Activated naive CD8-positive, alpha-beta T cell treated with anti-CD3 and anti-CD28 coated beads, Interleukin-2, amount 10 ng/mL, durations not matched to agents 7 days and 5 days (primary cell): ENCODE results near the gene PTPRN2. TPM values are rescaled to one million over a fixed set of nuclear protein-coding genes. Genes with fewer than 3 reads are reported as not detected.

Experiments used
- ATAC-seq: fragments of 150-1000 bp; cut with Tn5 transposase; one replicate; pipeline ENCODE4 v1.10.0; 2021; ENCODE audit warnings: low read depth, moderate library complexity
- POLR2A ChIA-PET: fragments of 350-600 bp; sonication (Branson Sonifier 250); formaldehyde crosslinking; loops from one replicate; lab custom pipeline; 2021; ENCODE audit warnings: antibody characterized with exemption; lab: Charles Lee
- DNase-seq: peaks from one replicate; pipeline ENCODE4 v3.0.0; 2021
- H3K27ac Mint-ChIP-seq: one replicate; pipeline ENCODE4 v1.8.0; 2022; ENCODE audit warnings: mild to moderate bottlenecking, mixed read lengths
- H3K27me3 Mint-ChIP-seq: one replicate; pipeline ENCODE4 v1.8.0; 2022; ENCODE audit warnings: mild to moderate bottlenecking, moderate library complexity, mixed read lengths
- H3K36me3 Mint-ChIP-seq: one replicate; pipeline ENCODE4 v1.8.0; 2021; ENCODE audit warnings: mild to moderate bottlenecking, mixed read lengths
- H3K4me1 Mint-ChIP-seq: one replicate; pipeline ENCODE4 v1.8.0; 2021; ENCODE audit warnings: mixed read lengths
- H3K4me3 Mint-ChIP-seq: one replicate; pipeline ENCODE4 v1.8.0; 2022; ENCODE audit warnings: mild to moderate bottlenecking, moderate library complexity, mixed read lengths
- H3K9me3 Mint-ChIP-seq: one replicate; pipeline ENCODE4 v1.8.0; 2021; ENCODE audit warnings: mixed read lengths
- total RNA-seq, 2 experiments: library from RNA; stranded (reverse); gene quantifications; one replicate each; pipeline ENCODE4 v1.2.3, GENCODE V29; 2021

The PTPRN2 gene
- total RNA-seq, 2 experiments from 2014 or later = 4.5 to 4.9 TPM

GRCh38 chr7:158397885-158398284 is 189.7 kb downstream of the PTPRN2 start:
- peaks cover 5% of the 10 kb centered on the region for H3K9me3 Mint-ChIP-seq
- no peaks in the 10 kb centered on the region for H3K36me3 Mint-ChIP-seq
- no peaks in the 10 kb centered on the region for H3K4me1 Mint-ChIP-seq
- ATAC-seq = no peak
- POLR2A ChIA-PET = no interaction called here
- H3K27me3 Mint-ChIP-seq = no peaks in the 10 kb centered on the region
- no peak overlapping the region for H3K27ac Mint-ChIP-seq
- DNase-seq = no peak
- H3K4me3 Mint-ChIP-seq = no peak overlapping the region

- Mint-ChIP-seq H3K36me3 (no peaks in the 10 kb centered on the region), H3K4me3 (no peak overlapping the region), H3K9me3 (peaks cover 5% of the 10 kb centered on the region), H3K27me3 (no peaks in the 10 kb centered on the region), H3K27ac (no peak overlapping the region), H3K4me1 (no peaks in the 10 kb centered on the region)
- no peak for DNase-seq
- POLR2A ChIA-PET = no interaction called here
- ATAC-seq = no peak
Measured at GRCh38 chr7:158396982-158397862, 190.4 kb downstream of the PTPRN2 start.

GRCh38 chr7:158396301-158396905 is 191.2 kb downstream of the PTPRN2 start:
- no peaks in the 10 kb centered on the region for H3K27me3 Mint-ChIP-seq
- H3K36me3 Mint-ChIP-seq = no peaks in the 10 kb centered on the region
- DNase-seq (no peak), ATAC-seq (no peak)
- peaks cover 5% of the 10 kb centered on the region for H3K9me3 Mint-ChIP-seq
- no peak overlapping the region for H3K27ac Mint-ChIP-seq
- POLR2A ChIA-PET = no interaction called here
- no peak overlapping the region for H3K4me3 Mint-ChIP-seq
- no peaks in the 10 kb centered on the region for H3K4me1 Mint-ChIP-seq

GRCh38 chr7:158395780-158396278 is 191.8 kb downstream of the PTPRN2 start:
- Mint-ChIP-seq H3K4me3 (no peak overlapping the region), H3K36me3 (no peaks in the 10 kb centered on the region), H3K4me1 (no peaks in the 10 kb centered on the region), H3K9me3 (peaks cover 5% of the 10 kb centered on the region), H3K27me3 (no peaks in the 10 kb centered on the region), H3K27ac (no peak overlapping the region)
- POLR2A ChIA-PET = no interaction called here
- ATAC-seq (no peak), DNase-seq (no peak)

GRCh38 chr7:158395349-158395748 is 192.3 kb downstream of the PTPRN2 start:
- no peak for DNase-seq
- Mint-ChIP-seq H3K9me3 (peaks cover 5% of the 10 kb centered on the region), H3K27me3 (no peaks in the 10 kb centered on the region), H3K4me3 (no peak overlapping the region), H3K36me3 (no peaks in the 10 kb centered on the region), H3K4me1 (no peaks in the 10 kb centered on the region), H3K27ac (no peak overlapping the region)
- POLR2A ChIA-PET = no interaction called here
- no peak for ATAC-seq

GRCh38 chr7:158394936-158395335 is 192.7 kb downstream of the PTPRN2 start:
- ATAC-seq = no peak
- no peak overlapping the region for H3K27ac Mint-ChIP-seq
- no peak overlapping the region for H3K4me3 Mint-ChIP-seq
- H3K27me3 Mint-ChIP-seq = no peaks in the 10 kb centered on the region
- H3K36me3 Mint-ChIP-seq = no peaks in the 10 kb centered on the region
- no peaks in the 10 kb centered on the region for H3K4me1 Mint-ChIP-seq
- DNase-seq = peak; percentile 51
- POLR2A ChIA-PET = no interaction called here
- H3K9me3 Mint-ChIP-seq = peaks cover 5% of the 10 kb centered on the region

GRCh38 chr7:158393926-158394625 is 193.5 kb downstream of the PTPRN2 start:
- POLR2A ChIA-PET = no interaction called here
- peaks cover 5% of the 10 kb centered on the region for H3K9me3 Mint-ChIP-seq
- DNase-seq = no peak
- no peak overlapping the region for H3K27ac Mint-ChIP-seq
- no peak overlapping the region for H3K4me3 Mint-ChIP-seq
- H3K27me3 Mint-ChIP-seq = no peaks in the 10 kb centered on the region
- no peaks in the 10 kb centered on the region for H3K4me1 Mint-ChIP-seq
- no peak for ATAC-seq
- no peaks in the 10 kb centered on the region for H3K36me3 Mint-ChIP-seq

GRCh38 chr7:158392251-158392650 is 195.4 kb downstream of the PTPRN2 start:
- ATAC-seq = no peak
- no peak overlapping the region for H3K4me3 Mint-ChIP-seq
- H3K4me1 Mint-ChIP-seq = no peaks in the 10 kb centered on the region
- no peaks in the 10 kb centered on the region for H3K36me3 Mint-ChIP-seq
- H3K27me3 Mint-ChIP-seq = no peaks in the 10 kb centered on the region
- H3K9me3 Mint-ChIP-seq = no peaks in the 10 kb centered on the region
- no peak overlapping the region for H3K27ac Mint-ChIP-seq
- POLR2A ChIA-PET = no interaction called here
- no peak for DNase-seq

GRCh38 chr7:158391541-158391940 is 196.1 kb downstream of the PTPRN2 start:
- DNase-seq (no peak), ATAC-seq (no peak)
- Mint-ChIP-seq H3K9me3 (no peaks in the 10 kb centered on the region), H3K36me3 (no peaks in the 10 kb centered on the region), H3K27me3 (no peaks in the 10 kb centered on the region), H3K27ac (no peak overlapping the region), H3K4me1 (no peaks in the 10 kb centered on the region), H3K4me3 (no peak overlapping the region)
- POLR2A ChIA-PET = no interaction called here

- Mint-ChIP-seq H3K4me3 (no peak overlapping the region), H3K9me3 (no peaks in the 10 kb centered on the region), H3K4me1 (no peaks in the 10 kb centered on the region)
Measured at GRCh38 chr7:158391141-158391540, 196.5 kb downstream of the PTPRN2 start.

GRCh38 chr7:158390460-158390859 is 197.2 kb downstream of the PTPRN2 start:
- no peak overlapping the region for H3K4me3 Mint-ChIP-seq

More at GRCh38 chr7:158391141-158391540, 196.5 kb downstream of the PTPRN2 start:
- Mint-ChIP-seq H3K27ac (no peak overlapping the region), H3K36me3 (no peaks in the 10 kb centered on the region), H3K27me3 (no peaks in the 10 kb centered on the region)
- DNase-seq (no peak), ATAC-seq (no peak)
- POLR2A ChIA-PET = no interaction called here

GRCh38 chr7:158389514-158390425 is 197.9 kb downstream of the PTPRN2 start:
- no peaks in the 10 kb centered on the region for H3K4me1 Mint-ChIP-seq
- DNase-seq (no peak), ATAC-seq (no peak)
- H3K36me3 Mint-ChIP-seq = no peaks in the 10 kb centered on the region
- no peak overlapping the region for H3K4me3 Mint-ChIP-seq
- H3K27me3 Mint-ChIP-seq = no peaks in the 10 kb centered on the region
- POLR2A ChIA-PET = no interaction called here
- H3K9me3 Mint-ChIP-seq = no peaks in the 10 kb centered on the region
- no peak overlapping the region for H3K27ac Mint-ChIP-seq

More at GRCh38 chr7:158390460-158390859, 197.2 kb downstream of the PTPRN2 start:
- DNase-seq (no peak), ATAC-seq (no peak)
- no peaks in the 10 kb centered on the region for H3K27me3 Mint-ChIP-seq
- H3K27ac Mint-ChIP-seq = no peak overlapping the region
- H3K9me3 Mint-ChIP-seq = no peaks in the 10 kb centered on the region
- no peaks in the 10 kb centered on the region for H3K4me1 Mint-ChIP-seq
- no peaks in the 10 kb centered on the region for H3K36me3 Mint-ChIP-seq
- POLR2A ChIA-PET = no interaction called here

- H3K27ac Mint-ChIP-seq = no peak overlapping the region
- no peak overlapping the region for H3K4me3 Mint-ChIP-seq
- no peaks in the 10 kb centered on the region for H3K4me1 Mint-ChIP-seq
- H3K9me3 Mint-ChIP-seq = no peaks in the 10 kb centered on the region
- H3K36me3 Mint-ChIP-seq = no peaks in the 10 kb centered on the region
- no peaks in the 10 kb centered on the region for H3K27me3 Mint-ChIP-seq
- POLR2A ChIA-PET = no interaction called here
- DNase-seq = no peak
- no peak for ATAC-seq
Measured at GRCh38 chr7:158388928-158389327, 198.7 kb downstream of the PTPRN2 start.
